Inflammatory macrophage treated with lipopolysaccharide for 1 hour (primary cell): ENCODE results near the gene CACNB4.
A peak's percentile ranks its signal among the peaks of the same experiment; 100 is the strongest.
"Not testable (repeated sequence)": the region's sequence is repeated elsewhere in the genome, so short reads cannot be mapped to it uniquely, and the experiment has no call there.

Source experiments
- DNase-seq, 2 donors: peaks; one replicate each; pipeline ENCODE4 v3.0.0-alpha.2; 2020 to 2022

The CACNB4 gene

DNA sequence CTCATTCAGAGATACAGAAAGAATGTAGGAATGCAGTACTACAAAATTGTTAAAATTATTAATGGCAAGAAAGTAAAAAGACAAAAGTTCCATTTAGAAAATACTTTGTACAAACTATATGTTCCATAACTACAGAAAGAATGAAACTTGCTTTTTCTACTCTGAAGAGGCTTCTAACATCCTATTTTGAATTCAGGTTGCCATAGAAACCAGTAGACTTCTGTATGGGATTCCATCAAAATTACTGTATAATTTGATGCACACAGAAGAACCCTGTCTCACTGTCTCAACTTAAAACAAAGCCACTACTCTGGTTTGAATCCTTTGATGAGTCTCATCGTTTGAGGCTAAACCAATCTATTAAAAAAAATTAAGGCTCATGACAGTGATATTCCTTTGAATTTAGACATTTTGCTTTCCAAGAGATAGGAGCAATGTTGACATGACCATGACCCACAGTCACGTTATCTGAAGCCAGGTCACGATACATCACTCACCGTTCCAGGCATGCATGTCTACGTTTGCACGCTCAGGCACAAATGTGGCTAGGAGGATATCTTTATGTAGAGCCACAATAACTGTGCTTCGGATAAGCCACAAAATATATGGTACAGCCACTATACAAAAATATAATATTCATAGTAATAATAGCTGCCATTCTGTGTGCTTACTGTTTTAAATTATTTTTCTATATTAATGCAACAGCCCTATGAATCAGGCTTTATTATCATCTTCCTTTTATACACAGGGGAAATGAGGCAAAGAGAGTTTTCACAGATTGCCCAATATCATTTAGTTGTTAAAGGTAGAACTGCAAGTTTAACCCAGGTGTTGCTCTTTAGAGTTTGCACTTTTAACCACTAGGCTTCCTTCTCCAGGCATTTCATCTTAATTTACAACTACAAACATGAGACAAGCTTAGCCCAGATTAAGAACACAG is 82.4 kb downstream of the CACNB4 start:
- no peak for DNase-seq

GRCh38 chr2:152015552-152015951 is 83.3 kb downstream of the CACNB4 start:
- DNase-seq = no peak

GRCh38 chr2:152012697-152013096 is 86.1 kb downstream of the CACNB4 start:
- DNase-seq = no peak

DNA sequence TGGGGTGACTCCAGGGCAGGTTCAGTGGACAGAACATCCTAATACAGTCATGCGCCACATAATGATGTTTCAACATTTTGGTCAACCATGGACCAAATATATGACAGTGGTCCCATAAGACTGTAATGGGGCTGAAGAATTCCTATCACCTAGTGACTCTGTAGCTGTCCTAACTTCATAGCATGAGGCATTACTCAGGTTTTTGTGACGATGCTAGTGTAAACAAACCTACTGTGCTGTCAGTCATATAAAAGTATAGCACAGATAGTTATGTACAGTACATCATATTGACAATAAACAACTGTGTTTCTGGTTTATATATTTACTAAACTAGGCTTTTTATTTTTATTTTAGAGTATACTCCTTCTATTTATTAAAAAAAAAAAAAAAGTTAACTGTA is 87.1 kb downstream of the CACNB4 start:
- no peak for DNase-seq

DNA sequence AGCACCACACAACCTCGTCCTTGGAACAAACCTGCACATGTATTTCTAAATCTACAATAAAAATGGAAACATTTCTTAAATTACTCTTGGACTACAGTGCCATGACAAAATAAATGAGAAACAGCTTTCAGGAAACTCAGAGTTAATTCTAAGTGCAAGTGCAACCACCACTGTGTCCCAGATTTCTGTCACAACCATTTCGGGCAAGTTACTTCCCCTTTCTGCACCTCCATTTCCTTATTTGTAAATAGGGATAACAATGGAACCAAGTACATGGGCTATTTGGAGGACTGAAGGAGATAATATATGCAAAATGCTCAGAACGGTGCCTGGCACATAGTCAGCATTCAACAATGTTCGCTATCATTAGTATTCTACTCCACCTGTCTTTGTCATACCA is 93.2 kb downstream of the CACNB4 start:
- peak; percentile 55 to 67 for DNase-seq

GRCh38 chr2:152003283-152003682 is 95.6 kb downstream of the CACNB4 start:
- DNase-seq = not testable (repeated sequence)

- peak; percentile 35 to 72 for DNase-seq
These were observed 99.8 kb downstream of the CACNB4 start for GRCh38 chr2:151999053-151999452.

DNA sequence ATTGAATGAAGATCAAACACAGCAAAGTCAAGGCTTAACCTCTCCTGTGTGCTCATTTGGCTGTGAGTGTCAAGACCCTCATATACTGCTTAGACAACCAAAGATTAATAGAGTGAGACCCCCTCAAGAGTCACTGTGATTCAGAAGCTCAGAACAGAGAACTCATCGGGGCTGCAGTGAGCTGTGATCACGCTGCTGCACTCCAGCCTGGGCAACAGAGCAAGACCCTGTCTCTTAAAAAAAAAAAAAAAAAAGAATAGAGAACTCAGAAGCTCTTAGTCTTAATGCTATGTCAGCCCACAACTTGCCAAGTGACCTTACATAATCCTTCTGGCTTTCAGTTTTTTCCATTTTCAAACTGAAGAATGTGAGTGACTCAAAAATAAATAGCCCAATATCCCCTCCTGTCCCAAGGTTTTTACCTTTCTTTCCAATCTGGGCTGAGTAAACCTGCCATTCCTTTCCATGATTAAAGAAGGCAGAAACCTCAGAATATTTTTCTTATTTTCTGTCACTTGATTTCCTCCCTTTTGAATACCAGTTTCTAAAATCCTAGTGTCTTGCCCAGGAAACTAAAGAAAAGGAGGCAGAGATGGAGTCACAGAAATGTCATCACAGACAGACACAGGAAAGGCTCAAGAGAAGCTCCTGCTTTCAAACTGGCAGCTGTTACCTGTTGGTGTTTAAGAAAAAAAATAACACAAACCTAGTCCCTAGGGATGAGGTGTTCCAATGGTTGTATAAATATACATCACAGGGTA is 102.4 kb downstream of the CACNB4 start:
- DNase-seq = no peak

DNA sequence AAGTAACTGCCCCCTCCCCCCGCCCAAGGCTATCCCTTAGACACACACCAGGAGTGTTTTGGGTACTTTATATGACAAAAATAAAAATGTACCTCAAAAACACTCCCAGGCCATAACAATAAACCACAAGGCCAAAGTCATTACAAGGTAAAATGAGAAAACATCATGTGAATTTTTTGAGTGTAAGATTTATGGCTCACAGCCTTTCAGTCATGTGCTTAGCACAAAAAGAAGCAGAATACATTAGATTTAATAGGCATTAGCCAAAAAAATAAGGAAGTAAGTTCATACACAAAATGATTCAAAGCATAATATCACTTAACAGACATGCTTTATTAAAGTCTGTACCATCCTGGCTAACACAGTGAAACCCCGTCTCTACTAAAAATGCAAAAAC is 103.7 kb downstream of the CACNB4 start:
- DNase-seq = no peak

- not testable (repeated sequence) for DNase-seq
These were observed 104.7 kb downstream of the CACNB4 start for GRCh38 chr2:151994178-151994577.

DNA sequence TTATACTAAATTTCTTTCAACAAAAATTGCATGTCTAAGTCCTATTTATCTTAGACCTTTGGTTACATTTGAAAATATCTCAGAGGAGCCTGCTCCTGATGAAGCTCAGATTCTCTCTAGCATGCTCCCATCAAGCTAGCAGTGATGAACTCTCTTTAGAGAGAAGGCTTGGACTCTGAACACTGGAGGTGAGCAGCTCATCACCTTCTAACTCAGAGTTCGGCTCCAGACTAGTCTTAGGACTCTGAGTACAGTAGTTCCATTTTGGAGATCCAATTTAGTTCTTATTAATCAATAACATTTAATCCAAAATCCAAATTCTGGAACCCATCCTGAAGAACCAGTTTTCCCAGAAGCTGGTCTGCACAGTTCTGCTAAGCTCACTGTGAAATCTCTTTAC is 107.8 kb downstream of the CACNB4 start:
- no peak for DNase-seq

GRCh38 chr2:151989378-151989777 is 109.5 kb downstream of the CACNB4 start:
- DNase-seq = no peak

- no peak for DNase-seq
These were observed 111.4 kb downstream of the CACNB4 start for GRCh38 chr2:151987484-151987883.

- no peak for DNase-seq
These were observed 114.3 kb downstream of the CACNB4 start for GRCh38 chr2:151984424-151985083.

DNA sequence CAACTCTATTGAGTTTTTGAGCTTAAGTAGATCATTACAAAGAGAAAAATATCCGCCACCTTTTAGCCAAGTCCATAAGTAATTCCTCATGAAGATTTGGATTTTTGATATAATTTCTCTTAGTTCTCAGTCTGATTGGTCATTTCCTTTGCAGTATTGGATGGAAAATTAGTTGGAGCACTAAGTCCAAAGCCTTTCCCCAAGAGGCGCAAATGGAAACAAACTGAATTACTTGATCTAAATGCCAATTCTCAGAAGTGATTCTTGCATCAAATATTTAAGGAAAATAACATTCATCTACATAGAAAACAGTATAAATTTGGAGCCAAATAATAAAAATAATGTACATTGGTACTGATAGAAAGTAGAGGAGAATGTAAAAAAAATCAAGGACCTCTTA is 115.6 kb downstream of the CACNB4 start:
- no peak for DNase-seq

DNA sequence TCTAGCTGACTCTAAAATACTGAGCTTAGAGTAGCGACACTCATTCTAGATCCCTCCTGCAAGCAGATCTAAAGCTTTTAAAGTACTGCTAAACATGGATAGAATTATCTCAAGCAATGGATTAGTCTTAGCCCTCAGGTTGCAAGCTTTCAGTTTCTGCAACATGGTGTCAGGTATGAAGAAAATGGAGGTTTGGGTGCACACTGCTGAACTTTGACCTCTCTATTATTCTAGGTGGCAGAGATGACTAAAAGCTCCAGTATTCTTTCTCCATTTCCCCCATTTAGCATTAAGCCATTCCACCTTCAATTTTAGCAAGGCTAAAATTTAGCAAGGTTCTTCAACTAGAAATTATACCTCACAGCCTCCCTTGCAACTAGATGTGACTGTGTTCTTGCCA is 117.0 kb downstream of the CACNB4 start:
- DNase-seq = no peak

DNA sequence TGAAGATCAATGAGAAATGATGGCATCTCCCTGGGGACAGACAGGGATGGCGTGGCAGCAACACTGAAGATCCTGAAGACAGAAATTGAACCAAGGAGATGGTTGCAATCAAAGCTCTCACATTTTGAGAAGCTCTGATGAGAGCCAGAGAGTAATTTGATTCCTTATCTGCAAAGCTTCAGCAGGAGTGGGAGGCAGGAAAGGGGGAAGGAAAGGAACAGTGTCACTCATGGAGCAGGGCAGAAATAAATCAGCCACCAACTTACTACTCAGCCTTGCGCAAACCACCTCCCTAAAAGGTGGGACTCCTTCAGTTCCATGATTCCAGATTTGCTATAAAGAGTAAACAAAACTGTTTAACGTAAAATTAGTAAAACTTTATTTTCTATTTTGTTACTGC is 119.2 kb downstream of the CACNB4 start:
- DNase-seq = peak in 1 of 2 donors; percentile 14

GRCh38 chr2:151978709-151979108 is 120.1 kb downstream of the CACNB4 start:
- no peak for DNase-seq

DNA sequence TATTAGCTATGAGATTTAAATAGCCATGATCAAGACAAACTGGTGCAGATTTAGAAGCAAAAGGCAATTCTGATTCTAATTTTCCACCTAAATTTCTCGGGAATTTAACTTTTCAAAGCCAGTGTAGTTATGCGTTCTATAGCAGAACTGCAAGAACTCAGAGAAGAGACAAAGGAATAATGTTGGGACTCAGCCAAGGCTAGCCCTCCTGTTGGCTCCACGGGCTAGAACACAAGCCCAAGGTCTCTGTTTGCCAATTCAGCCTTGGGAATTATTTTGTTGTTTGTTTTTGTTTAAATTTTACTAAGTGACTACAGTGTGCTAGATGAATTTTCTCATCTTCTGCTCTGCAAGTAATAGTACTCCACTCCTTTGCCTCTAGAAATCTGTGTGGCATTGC is 121.2 kb downstream of the CACNB4 start:
- no peak for DNase-seq

DNA sequence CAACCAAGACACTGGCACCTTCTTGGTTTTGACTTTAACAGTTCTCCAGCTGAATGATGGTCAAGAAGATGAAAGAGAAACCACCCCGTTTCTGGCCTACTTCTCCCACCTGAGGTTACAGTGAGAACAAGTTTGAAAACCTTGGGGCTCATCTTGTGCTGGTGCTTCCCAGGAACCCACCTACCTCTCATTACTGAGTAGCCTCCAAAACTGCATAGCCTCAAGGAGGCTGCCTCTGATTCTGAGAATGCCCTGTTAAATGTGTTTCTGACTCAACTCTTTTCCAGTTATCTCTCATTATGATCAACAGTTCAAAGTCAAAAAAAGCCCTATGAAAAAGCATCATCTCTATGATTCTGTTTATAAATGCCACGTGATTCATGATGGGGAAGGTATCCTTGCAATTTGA is 121.9 kb downstream of the CACNB4 start:
- no peak for DNase-seq

DNA sequence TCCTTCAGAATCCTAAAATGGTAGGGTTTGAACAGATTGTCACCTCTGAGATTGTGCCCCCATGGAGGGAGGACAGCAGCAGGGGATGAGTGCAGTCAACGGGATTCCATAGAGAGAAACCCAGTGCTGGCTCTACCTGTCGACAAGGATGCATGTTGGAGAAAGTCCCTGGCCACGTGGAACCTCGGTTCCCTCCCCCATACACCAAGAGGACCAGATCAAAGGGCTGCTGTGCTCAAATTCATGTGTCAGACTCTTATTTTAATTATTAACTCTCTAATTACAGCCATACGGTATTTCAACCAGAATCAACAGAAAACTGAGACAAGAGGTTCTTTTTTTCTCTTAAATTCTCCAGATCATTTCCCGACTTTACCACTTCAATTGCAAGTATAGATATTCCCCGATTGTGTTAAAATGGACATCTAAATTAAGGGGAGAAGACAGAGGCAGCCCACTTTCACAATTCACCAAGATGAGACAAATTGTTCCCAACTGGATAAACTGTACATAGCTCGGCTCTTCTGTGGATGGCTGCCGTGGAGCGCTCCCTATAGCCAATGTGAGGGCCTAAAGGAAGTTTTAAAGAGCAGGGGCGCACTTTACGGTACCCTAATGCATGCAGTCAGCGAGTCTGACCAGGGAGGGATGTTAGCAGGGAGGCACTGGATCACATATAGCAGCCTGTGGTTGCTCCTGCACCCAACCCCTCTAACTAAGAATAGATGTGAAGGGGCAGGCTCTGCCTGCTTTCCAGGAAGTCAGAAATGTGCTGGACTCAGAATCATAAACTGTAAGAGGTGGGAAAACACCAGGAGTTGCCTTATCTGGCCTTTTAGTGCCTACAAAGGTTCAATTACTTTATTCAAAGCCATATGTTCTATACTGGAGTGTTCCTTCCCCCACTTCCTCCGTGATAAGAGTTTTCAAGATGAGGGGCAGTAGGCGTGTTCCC is 123.1 kb downstream of the CACNB4 start:
- DNase-seq = no peak

GRCh38 chr2:151974988-151975387 is 123.9 kb downstream of the CACNB4 start:
- DNase-seq = no peak

DNA sequence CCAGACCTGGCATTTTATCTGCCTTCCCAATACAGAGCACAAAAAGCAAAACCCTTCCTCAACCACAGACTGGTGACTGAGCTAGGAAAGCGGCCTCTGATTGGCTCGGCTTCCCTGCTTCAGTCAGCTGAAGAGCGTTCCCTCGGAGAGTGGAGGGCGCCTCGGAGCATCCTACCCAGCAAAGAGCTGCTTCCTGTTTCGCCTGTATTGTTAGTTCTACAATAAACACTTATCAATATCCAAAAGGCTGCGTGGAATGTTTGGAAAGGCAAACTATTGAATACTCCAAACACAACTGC is 125.0 kb downstream of the CACNB4 start:
- no peak for DNase-seq
